Endothelial cell of umbilical vein (primary cell): Measurements from ENCODE around the gene TMEM129. TPM values are rescaled to one million over a fixed set of nuclear protein-coding genes. Genes with fewer than 3 reads are reported as not detected.

Experiments
- BruUV-seq: library from RNA; stranded (reverse); fragments of 400-500 nt; replicated peaks from 2 replicates; lab custom pipeline; 2021; lab: Mats Ljungman, UMichigan
- CTCF ChIA-PET: fragments of 300-600, 350-600 bp; sonication (Branson Sonifier 250); formaldehyde crosslinking; loops from one replicate; lab custom pipeline; 2021; ENCODE audit warnings: antibody characterized with exemption, inconsistent platforms; lab: Charles Lee
- POLR2A ChIA-PET: fragments of 300-600, 350-600 bp; sonication (Branson Sonifier 250); formaldehyde crosslinking; loops from one replicate; lab custom pipeline; 2021; ENCODE audit warnings: antibody characterized with exemption, inconsistent platforms; lab: Charles Lee
- DNase-seq: peaks from one replicate; pipeline ENCODE4 v3.0.0-alpha.2; 2011; ENCODE audit warnings: low read depth, low spot score
- FAIRE-seq: peaks from 2 replicates; lab custom pipeline; 2011; peaks lifted over from hg19 to GRCh38; lab: Jason Lieb, UNC
- H2AFZ ChIP-seq: 2 replicates; pipeline ENCODE4 v1.6.0; 2012; ENCODE audit warnings: low read depth, low read length, control low read depth, inconsistent platforms
- H3K27ac ChIP-seq: 2 replicates; pipeline ENCODE4 v1.5.1; 2011; ENCODE audit warnings: low read depth, mild to moderate bottlenecking, control low read depth, low read length, moderate library complexity; ENCODE audit not compliant: insufficient read depth
- H3K27me3 ChIP-seq, 2 experiments: 2 replicates each; pipeline versions ENCODE4 v1.6.0 to v1.6.1; 2011; ENCODE audit warnings: low read length in 2 of 2, mixed read lengths in 1 of 2; ENCODE audit not compliant: control insufficient read depth in 2 of 2, insufficient read depth in 2 of 2
- H3K36me3 ChIP-seq, 2 experiments: 2 replicates in 1 of 2; 3 replicates in 1 of 2; pipeline ENCODE4 v1.5.1; 2011; ENCODE audit warnings: low read length in 2 of 2, mild to moderate bottlenecking in 1 of 2, moderate library complexity in 1 of 2; ENCODE audit not compliant: control insufficient read depth in 2 of 2, insufficient read depth in 2 of 2; ENCODE audit errors: extremely low read depth in 1 of 2
- H3K4me1 ChIP-seq: 3 replicates; pipeline ENCODE4 v1.5.1; 2011; ENCODE audit warnings: mild to moderate bottlenecking, low read length; ENCODE audit not compliant: control insufficient read depth, insufficient read depth; ENCODE audit errors: extremely low read depth
- H3K4me2 ChIP-seq: 2 replicates; pipeline ENCODE4 v1.6.1; 2011; ENCODE audit warnings: low read length, control low read depth, mixed read lengths; ENCODE audit not compliant: insufficient read depth
- H3K4me3 ChIP-seq, 3 experiments: fragments of 200-600 bp in 1 of 3; sonication (generic), shearing (Covaris generic) in 1 of 3; replicated peaks in 1 of 3; 2 replicates each; pipeline ENCODE4 v1.5.1; 2011 to 2016; ENCODE audit warnings: control low read depth in 3 of 3, low read length in 3 of 3, mild to moderate bottlenecking in 2 of 3, inconsistent platforms in 1 of 3, low read depth in 1 of 3, moderate library complexity in 1 of 3; ENCODE audit not compliant: insufficient read depth in 1 of 3
- H3K79me2 ChIP-seq: 2 replicates; pipeline ENCODE4 v1.6.0; 2012; ENCODE audit warnings: low read length, inconsistent platforms; ENCODE audit not compliant: control insufficient read depth, insufficient read depth
- H3K9ac ChIP-seq: replicated peaks from 2 replicates; pipeline ENCODE3; 2011; ENCODE audit warnings: low read length, control low read depth; ENCODE audit not compliant: insufficient read depth; ENCODE audit errors: extremely low read depth
- H3K9me1 ChIP-seq: replicated peaks from 3 replicates; pipeline ENCODE4 v1.6.0; 2011; ENCODE audit warnings: mild to moderate bottlenecking, low read length; ENCODE audit not compliant: control insufficient read depth, insufficient read depth; ENCODE audit errors: extremely low read depth
- H3K9me3 ChIP-seq: replicated peaks from 2 replicates; pipeline ENCODE4 v1.5.1; 2012; ENCODE audit warnings: low read length, inconsistent platforms; ENCODE audit not compliant: control insufficient read depth, insufficient read depth
- H4K20me1 ChIP-seq: replicated peaks from 2 replicates; pipeline ENCODE3; 2011; ENCODE audit warnings: mild to moderate bottlenecking, low read length; ENCODE audit not compliant: control insufficient read depth, insufficient read depth; ENCODE audit errors: extremely low read depth
- EZH2 ChIP-seq: IDR thresholded peaks from 2 replicates; pipeline ENCODE4 v1.6.1; 2012; ENCODE audit warnings: borderline replicate concordance, low read depth, mild to moderate bottlenecking, moderate library complexity, low read length, inconsistent platforms; ENCODE audit not compliant: severe bottlenecking
- FOS ChIP-seq: IDR thresholded peaks from 2 replicates; pipeline ENCODE4 v1.6.1; 2011; ENCODE audit warnings: mild to moderate bottlenecking, low read length, moderate library complexity, borderline replicate concordance; ENCODE audit not compliant: insufficient read depth
- GATA2 ChIP-seq: IDR thresholded peaks from 2 replicates; pipeline ENCODE4 v1.7.0; 2011; ENCODE audit warnings: low read depth, mild to moderate bottlenecking, moderate library complexity, mixed read lengths, low read length; ENCODE audit not compliant: insufficient read length, insufficient read depth
- JUN ChIP-seq: IDR thresholded peaks from 2 replicates; pipeline ENCODE4 v1.6.1; 2011; ENCODE audit warnings: borderline replicate concordance, low read depth; ENCODE audit not compliant: insufficient read length, insufficient read depth
- MYC ChIP-seq: IDR thresholded peaks from one replicate; pipeline ENCODE4 v1.6.1; 2011; ENCODE audit warnings: mild to moderate bottlenecking, low read depth, low read length
- POLR2A ChIP-seq: IDR thresholded peaks from 2 replicates; pipeline ENCODE4 v1.6.1; 2012; ENCODE audit warnings: low read depth, mild to moderate bottlenecking, control low read depth, low read length
- POLR2AphosphoS5 ChIP-seq: IDR thresholded peaks from 2 replicates; pipeline ENCODE4 v1.6.1; 2012; ENCODE audit warnings: low read depth, mild to moderate bottlenecking, control low read depth, low read length, moderate library complexity; ENCODE audit not compliant: insufficient read depth
- dilution Hi-C: fragments of 300-500 bp; cut with MboI; formaldehyde crosslinking; loops from one replicate; pipeline ENCODE4 v1.15.0; 2019; ENCODE audit warnings: low sequenced_read_pairs; ENCODE audit not compliant: extremely low pct_ligation_motif_present
- intact Hi-C: fragments of 100-400 bp; cut with micrococcal nuclease; formaldehyde crosslinking; loops from one replicate; pipeline ENCODE4 v1.10.0; 2022
- polyA plus RNA-seq, 4 experiments: library from polyadenylated mRNA; depleted of rRNA in 3 of 4; stranded (reverse) in 3 of 4; unstranded in 1 of 4; fragments of >200 nt; gene quantifications; 2 replicates each; pipeline versions ENCODE4 v1.2.1 to v1.2.3, GENCODE V29; 2011 to 2012; ENCODE audit warnings: missing spikeins in 1 of 4
- total RNA-seq: library from RNA; stranded (reverse); gene quantifications from 2 replicates; pipeline ENCODE4 v1.2.3, GENCODE V29; 2021
- TF ChIP-seq, protein P1 (sequence below): IDR thresholded peaks from 2 replicates; pipeline ENCODE4 v1.6.1; 2011; ENCODE audit not compliant: insufficient read depth, insufficient read length
- TF ChIP-seq, protein P2 (sequence below), 2 donors: IDR thresholded peaks; 1 replicate in 1 of 2; 2 replicates in 1 of 2; pipeline ENCODE4 v1.5.1; 2011; ENCODE audit warnings: low read length in 2 of 2, mild to moderate bottlenecking in 2 of 2, moderate library complexity in 2 of 2, control low read depth in 1 of 2, inconsistent platforms in 1 of 2, low read depth in 1 of 2; ENCODE audit not compliant: insufficient read depth in 1 of 2; ENCODE audit errors: extremely low read depth in 1 of 2

The TMEM129 gene
- total and polyA plus RNA-seq, 2 donors (not counting 3 experiments of a cell fraction or from before 2014, with no cell fraction given), result 23.2 to 33.2 TPM

DNA sequence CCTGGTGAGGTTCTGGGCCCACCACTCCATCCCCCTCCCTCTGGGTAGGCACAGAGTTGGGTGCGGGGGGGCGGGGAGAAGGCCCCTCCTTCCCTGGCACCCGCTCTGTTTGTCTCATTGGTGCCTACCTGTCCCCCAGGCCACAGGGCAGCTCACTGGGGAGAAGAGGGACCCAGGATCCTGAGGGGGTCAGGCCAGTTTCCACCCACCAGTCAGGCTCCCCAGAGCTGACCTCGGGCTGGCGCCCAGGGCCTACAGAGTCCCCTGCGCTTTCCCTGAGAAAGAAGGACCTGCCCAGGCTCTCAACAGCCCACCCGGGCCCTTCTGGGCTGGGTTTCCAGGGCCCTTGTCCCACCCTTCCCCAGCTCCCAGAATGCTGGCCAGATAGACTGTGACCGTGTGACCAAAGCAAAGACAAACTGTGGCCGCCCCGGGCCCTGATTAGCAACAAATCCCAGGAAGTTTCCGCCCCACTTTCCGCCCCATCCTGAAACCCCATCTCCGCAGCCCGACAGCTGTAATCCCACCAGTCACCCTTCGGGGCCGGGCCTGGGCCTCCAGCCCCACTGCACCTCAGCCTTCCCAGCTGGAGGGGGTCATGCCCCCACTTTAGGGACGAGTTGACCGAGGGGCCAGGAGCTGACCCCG lies 38.2 kb upstream of the TMEM129 start:
- H4K20me1 ChIP-seq, result no peaks in the 10 kb centered on the region
- no peaks in the 10 kb centered on the region for H3K9me1 ChIP-seq
- ChIA-PET CTCF (interaction anchor here (1.0 to 2.9 kb wide), 4 partner anchors 9 to 152 kb away, joined by 3 to 14 read pairs (median 7); no protein-coding TSS in a partner anchor), POLR2A (no interaction called here)
- intact Hi-C loops, result no loop called here
- TF ChIP-seq MYC (no peak), POLR2AphosphoS5 (no peak), JUN (no peak), EZH2 (no peak), FOS (no peak), POLR2A (no peak), GATA2 (no peak)
- TF ChIP-seq, protein P1, sequence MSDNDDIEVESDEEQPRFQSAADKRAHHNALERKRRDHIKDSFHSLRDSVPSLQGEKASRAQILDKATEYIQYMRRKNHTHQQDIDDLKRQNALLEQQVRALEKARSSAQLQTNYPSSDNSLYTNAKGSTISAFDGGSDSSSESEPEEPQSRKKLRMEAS, result no peak
- TF ChIP-seq, protein P2, sequence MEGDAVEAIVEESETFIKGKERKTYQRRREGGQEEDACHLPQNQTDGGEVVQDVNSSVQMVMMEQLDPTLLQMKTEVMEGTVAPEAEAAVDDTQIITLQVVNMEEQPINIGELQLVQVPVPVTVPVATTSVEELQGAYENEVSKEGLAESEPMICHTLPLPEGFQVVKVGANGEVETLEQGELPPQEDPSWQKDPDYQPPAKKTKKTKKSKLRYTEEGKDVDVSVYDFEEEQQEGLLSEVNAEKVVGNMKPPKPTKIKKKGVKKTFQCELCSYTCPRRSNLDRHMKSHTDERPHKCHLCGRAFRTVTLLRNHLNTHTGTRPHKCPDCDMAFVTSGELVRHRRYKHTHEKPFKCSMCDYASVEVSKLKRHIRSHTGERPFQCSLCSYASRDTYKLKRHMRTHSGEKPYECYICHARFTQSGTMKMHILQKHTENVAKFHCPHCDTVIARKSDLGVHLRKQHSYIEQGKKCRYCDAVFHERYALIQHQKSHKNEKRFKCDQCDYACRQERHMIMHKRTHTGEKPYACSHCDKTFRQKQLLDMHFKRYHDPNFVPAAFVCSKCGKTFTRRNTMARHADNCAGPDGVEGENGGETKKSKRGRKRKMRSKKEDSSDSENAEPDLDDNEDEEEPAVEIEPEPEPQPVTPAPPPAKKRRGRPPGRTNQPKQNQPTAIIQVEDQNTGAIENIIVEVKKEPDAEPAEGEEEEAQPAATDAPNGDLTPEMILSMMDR (IDR thresholded peaks at IDR 0.05; ENCODE audit: extremely low read depth in 1 of 2, insufficient read depth in 1 of 2, low read depth in 1 of 2, low read length in 2 of 2), result no peak
- no peak overlapping the region for H3K4me3 ChIP-seq
- H3K27me3 ChIP-seq, result no peaks in the 10 kb centered on the region
- dilution Hi-C loops, result no loop called here
- H3K4me1 ChIP-seq, result peaks cover 13% of the 10 kb centered on the region
- H3K27ac ChIP-seq, result no peak overlapping the region
- H2AFZ ChIP-seq, result no peak overlapping the region
- H3K9me3 ChIP-seq, result no peaks in the 10 kb centered on the region
- no peak overlapping the region for H3K4me2 ChIP-seq
- no peaks in the 10 kb centered on the region for H3K79me2 ChIP-seq
- FAIRE-seq (no peak), DNase-seq (no peak)
- no TSS peak for BruUV-seq
- H3K9ac ChIP-seq, result no peak overlapping the region
- H3K36me3 ChIP-seq, result no peaks in the 10 kb centered on the region
